Mesenchymal stem cell (in vitro differentiated cells and primary cell): ENCODE data around the gene PNMA5.

Experiments
- DNase-seq: peaks from one replicate; pipeline ENCODE4 v3.0.0-alpha.2; 2013
- H2AFZ ChIP-seq: one replicate; pipeline ENCODE4 v1.6.1; 2013; ENCODE audit warnings: low read depth, mild to moderate bottlenecking, control low read depth, inconsistent platforms, low read length, moderate library complexity
- H2AK5ac ChIP-seq: 2 replicates; pipeline ENCODE4 v1.6.1; 2013; ENCODE audit warnings: low read length, moderate library complexity, mild to moderate bottlenecking, inconsistent platforms; ENCODE audit not compliant: severe bottlenecking
- H2BK120ac ChIP-seq: one replicate; pipeline ENCODE4 v1.6.1; 2013; ENCODE audit warnings: low read depth, mild to moderate bottlenecking, inconsistent platforms, low read length, moderate library complexity
- H2BK12ac ChIP-seq, 2 experiments: one replicate each; pipeline ENCODE4 v1.6.1; 2013; ENCODE audit warnings: inconsistent platforms in 2 of 2, low read length in 2 of 2, mild to moderate bottlenecking in 2 of 2, moderate library complexity in 2 of 2, control low read depth in 1 of 2
- H2BK15ac ChIP-seq: one replicate; pipeline ENCODE4 v1.6.1; 2013; ENCODE audit warnings: mild to moderate bottlenecking, low read depth, inconsistent platforms; ENCODE audit not compliant: poor library complexity, severe bottlenecking
- H2BK5ac ChIP-seq: 2 replicates; pipeline ENCODE4 v1.6.1; 2013; ENCODE audit warnings: low read depth, mild to moderate bottlenecking, low read length, control low read depth, inconsistent platforms; ENCODE audit not compliant: poor library complexity, severe bottlenecking
- H3K14ac ChIP-seq, 2 experiments: one replicate each; pipeline ENCODE4 v1.6.1; 2013; ENCODE audit warnings: inconsistent platforms in 2 of 2, low read length in 2 of 2, control low read depth in 1 of 2, mild to moderate bottlenecking in 1 of 2, moderate library complexity in 1 of 2
- H3K18ac ChIP-seq, 2 experiments: one replicate each; pipeline ENCODE4 v1.6.1; 2013; ENCODE audit warnings: inconsistent platforms in 2 of 2, low read length in 2 of 2, control low read depth in 1 of 2, low read depth in 1 of 2, mild to moderate bottlenecking in 1 of 2
- H3K23ac ChIP-seq, 2 experiments: one replicate each; pipeline ENCODE4 v1.6.1; 2013; ENCODE audit warnings: inconsistent platforms in 2 of 2, low read length in 2 of 2, mild to moderate bottlenecking in 2 of 2, moderate library complexity in 2 of 2, control low read depth in 1 of 2
- H3K27ac ChIP-seq: 2 replicates; pipeline ENCODE4 v1.5.1; 2013; ENCODE audit warnings: mild to moderate bottlenecking, moderate library complexity, low read length, control low read depth, inconsistent platforms; ENCODE audit not compliant: poor library complexity, severe bottlenecking
- H3K27me3 ChIP-seq, 2 experiments: 2 replicates each; pipeline versions ENCODE4 v1.6.1 to v1.7.0; 2013; ENCODE audit warnings: low read length in 2 of 2, mild to moderate bottlenecking in 2 of 2, moderate library complexity in 2 of 2, control low read depth in 1 of 2, inconsistent platforms in 1 of 2; ENCODE audit not compliant: control insufficient read depth in 1 of 2, insufficient read depth in 1 of 2
- H3K36me3 ChIP-seq, 2 experiments: 2 replicates each; pipeline versions ENCODE4 v1.6.1 to v1.7.0; 2013; ENCODE audit warnings: low read length in 2 of 2, control low read depth in 1 of 2, inconsistent platforms in 1 of 2, low read depth in 1 of 2, mild to moderate bottlenecking in 1 of 2; ENCODE audit not compliant: insufficient read depth in 2 of 2, control insufficient read depth in 1 of 2
- H3K4ac ChIP-seq, 2 experiments: one replicate each; pipeline ENCODE4 v1.6.1; 2013; ENCODE audit warnings: inconsistent platforms in 2 of 2, low read length in 2 of 2, mild to moderate bottlenecking in 2 of 2, moderate library complexity in 2 of 2, control low read depth in 1 of 2, low read depth in 1 of 2
- H3K4me1 ChIP-seq: 2 replicates; pipeline ENCODE4 v1.6.1; 2013; ENCODE audit warnings: low read depth, low read length, control low read depth; ENCODE audit not compliant: control insufficient read depth, insufficient read depth
- H3K4me2 ChIP-seq: 2 replicates; pipeline ENCODE4 v1.6.1; 2013; ENCODE audit warnings: low read length, mild to moderate bottlenecking, inconsistent platforms; ENCODE audit not compliant: poor library complexity, severe bottlenecking
- H3K4me3 ChIP-seq, 2 experiments: 2 replicates each; pipeline versions ENCODE4 v1.5.1 to v1.7.0; 2013; ENCODE audit warnings: low read length in 2 of 2, mild to moderate bottlenecking in 2 of 2, control low read depth in 1 of 2, low read depth in 1 of 2; ENCODE audit not compliant: insufficient read depth in 1 of 2
- H3K79me1 ChIP-seq: replicated peaks from 2 replicates; pipeline ENCODE4 v1.6.1; 2013; ENCODE audit warnings: mild to moderate bottlenecking, control low read depth, low read length, inconsistent platforms; ENCODE audit not compliant: poor library complexity, severe bottlenecking
- H3K9ac ChIP-seq: 2 replicates; pipeline ENCODE4 v1.7.0; 2013; ENCODE audit warnings: mild to moderate bottlenecking, low read length, moderate library complexity
- H3K9me3 ChIP-seq: 2 replicates; pipeline ENCODE4 v1.7.0; 2013; ENCODE audit warnings: mild to moderate bottlenecking, low read length; ENCODE audit not compliant: control insufficient read depth
- H4K8ac ChIP-seq: one replicate; pipeline ENCODE4 v1.6.1; 2013; ENCODE audit warnings: inconsistent platforms, mild to moderate bottlenecking, low read length, moderate library complexity
- H4K91ac ChIP-seq: one replicate; pipeline ENCODE4 v1.6.1; 2013; ENCODE audit warnings: mild to moderate bottlenecking, low read length, inconsistent platforms
- WGBS: methylation state at CpG from one replicate; pipeline ENCODE4 v1.1.7; 2013; ENCODE audit warnings: mixed read lengths; 5-methylcytosine and 5-hydroxymethylcytosine counted together

PNMA5 gene

GRCh38 chrX:152958047-152958446 is 35.9 kb downstream of the PNMA5 start:
- Histone ChIP-seq H3K4me2 (no peak overlapping the region), H2AFZ (no peak overlapping the region), H3K4me1 (peaks cover 2% of the 10 kb centered on the region), H3K4me3 (peak overlapping the region in 1 of 2 experiments; percentile 63), H4K8ac (no peak overlapping the region), H3K79me1 (no peaks in the 10 kb centered on the region), H3K14ac (no peak overlapping the region), H2BK120ac (no peak overlapping the region), H3K4ac (no peak overlapping the region), H2BK15ac (no peak overlapping the region), H2BK12ac (no peak overlapping the region), H3K9me3 (no peaks in the 10 kb centered on the region), H3K27me3 (peaks cover 0 to 43% of the 10 kb centered on the region in 2 experiments), H3K9ac (peak overlapping the region; percentile 61), H3K23ac (no peak overlapping the region), H4K91ac (no peak overlapping the region), H2AK5ac (no peak overlapping the region), H3K18ac (no peak overlapping the region), H3K36me3 (peaks cover 0 to 6% of the 10 kb centered on the region in 2 experiments), H3K27ac (no peak overlapping the region), H2BK5ac (no peak overlapping the region)
- no peak for DNase-seq
- WGBS = 98% methylated on average over 5 of the region's 5 CpGs

GRCh38 chrX:152950786-152951185 is 43.1 kb downstream of the PNMA5 start:
- no peak overlapping the region for H4K91ac ChIP-seq
- H3K9ac ChIP-seq = no peak overlapping the region
- no peak overlapping the region for H3K14ac ChIP-seq
- no peak overlapping the region for H2AK5ac ChIP-seq
- no peak overlapping the region for H2BK5ac ChIP-seq
- no peak overlapping the region for H3K27ac ChIP-seq
- H2AFZ ChIP-seq = no peak overlapping the region
- no peak overlapping the region for H3K18ac ChIP-seq
- H3K4me3 ChIP-seq = no peak overlapping the region
- WGBS = 79% methylated on average over 2 of the region's 6 CpGs
- no peak overlapping the region for H2BK15ac ChIP-seq
- H3K27me3 ChIP-seq = peaks cover 0 to 49% of the 10 kb centered on the region in 2 experiments
- H3K4me1 ChIP-seq = no peaks in the 10 kb centered on the region
- no peaks in the 10 kb centered on the region for H3K79me1 ChIP-seq
- H3K36me3 ChIP-seq = peaks cover 0 to 15% of the 10 kb centered on the region in 2 experiments
- DNase-seq = no peak
- H3K4me2 ChIP-seq = no peak overlapping the region
- H3K9me3 ChIP-seq = no peaks in the 10 kb centered on the region
- H2BK12ac ChIP-seq = no peak overlapping the region
- H3K23ac ChIP-seq = no peak overlapping the region
- no peak overlapping the region for H4K8ac ChIP-seq
- H2BK120ac ChIP-seq = no peak overlapping the region
- no peak overlapping the region for H3K4ac ChIP-seq

GRCh38 chrX:152949114-152949513 is 44.8 kb downstream of the PNMA5 start:
- H3K27ac ChIP-seq = no peak overlapping the region
- H4K8ac ChIP-seq = no peak overlapping the region
- H2AK5ac ChIP-seq = no peak overlapping the region
- DNase-seq = no peak
- H3K79me1 ChIP-seq = peaks cover 2% of the 10 kb centered on the region
- H3K4me3 ChIP-seq = no peak overlapping the region
- no peaks in the 10 kb centered on the region for H3K4me1 ChIP-seq
- no peak overlapping the region for H3K4ac ChIP-seq
- no peak overlapping the region for H3K9ac ChIP-seq
- no peak overlapping the region for H2AFZ ChIP-seq
- no peak overlapping the region for H3K18ac ChIP-seq
- peaks cover 0 to 24% of the 10 kb centered on the region in 2 experiments for H3K36me3 ChIP-seq
- WGBS = 89% methylated on average over 3 of the region's 4 CpGs
- no peak overlapping the region for H3K4me2 ChIP-seq
- peaks cover 0 to 48% of the 10 kb centered on the region in 2 experiments for H3K27me3 ChIP-seq
- no peak overlapping the region for H3K23ac ChIP-seq
- H3K9me3 ChIP-seq = no peaks in the 10 kb centered on the region
- no peak overlapping the region for H4K91ac ChIP-seq
- no peak overlapping the region for H2BK5ac ChIP-seq
- H3K14ac ChIP-seq = no peak overlapping the region
- H2BK15ac ChIP-seq = no peak overlapping the region
- no peak overlapping the region for H2BK120ac ChIP-seq
- no peak overlapping the region for H2BK12ac ChIP-seq

- 85% methylated on average over 6 of the region's 6 CpGs for WGBS
- H3K4ac ChIP-seq = no peak overlapping the region
These were observed 47.2 kb downstream of the PNMA5 start for GRCh38 chrX:152946681-152947080.

More at GRCh38 chrX:152946681-152947080, 47.2 kb downstream of the PNMA5 start:
- H3K4me1 ChIP-seq = peaks cover 2% of the 10 kb centered on the region
- no peak overlapping the region for H2AK5ac ChIP-seq
- no peak overlapping the region for H3K14ac ChIP-seq
- DNase-seq = no peak
- H2BK12ac ChIP-seq = no peak overlapping the region
- H3K18ac ChIP-seq = no peak overlapping the region
- peaks cover 0 to 52% of the 10 kb centered on the region in 2 experiments for H3K27me3 ChIP-seq
- no peak overlapping the region for H3K4me2 ChIP-seq
- no peak overlapping the region for H4K91ac ChIP-seq
- no peaks in the 10 kb centered on the region for H3K9me3 ChIP-seq
- H3K23ac ChIP-seq = no peak overlapping the region
- no peak overlapping the region for H3K9ac ChIP-seq
- no peak overlapping the region for H2AFZ ChIP-seq
- H4K8ac ChIP-seq = no peak overlapping the region
- H2BK15ac ChIP-seq = no peak overlapping the region
- no peak overlapping the region for H3K27ac ChIP-seq
- no peak overlapping the region for H2BK5ac ChIP-seq
- no peak overlapping the region for H3K4me3 ChIP-seq
- no peak overlapping the region for H2BK120ac ChIP-seq
- peaks cover 5% of the 10 kb centered on the region for H3K79me1 ChIP-seq
- peaks cover 0 to 24% of the 10 kb centered on the region in 2 experiments for H3K36me3 ChIP-seq
